Spleen (tissue), 11 donors: ENCODE data around the gene BMPR1A. TPM values are rescaled to one million over a fixed set of nuclear protein-coding genes. Genes with fewer than 3 reads are reported as not detected.

Experiments
- DNase-seq: peaks from one replicate; pipeline ENCODE4 v3.0.0-alpha.2; 2020
- H3K27ac ChIP-seq, 8 donors: fragments of 200-600 bp; sonication (generic) in 7 of 8; 1 replicate in 4 of 8; 2 replicates in 4 of 8; pipeline versions ENCODE4 v1.5.0 to v1.8.0; 2016 to 2021; ENCODE audit warnings: inconsistent platforms in 4 of 8, mild to moderate bottlenecking in 4 of 8, moderate library complexity in 1 of 8
- H3K27me3 ChIP-seq, 7 donors: fragments of 200-600 bp; sonication (generic) in 6 of 7; replicated peaks in 1 of 7; 1 replicate in 4 of 7; 2 replicates in 3 of 7; pipeline versions ENCODE4 v1.5.0 to v1.8.0; 2016 to 2021; ENCODE audit warnings: inconsistent platforms in 3 of 7, mild to moderate bottlenecking in 1 of 7
- H3K36me3 ChIP-seq, 6 donors: fragments of 200-600 bp; sonication (generic) in 5 of 6; 1 replicate in 4 of 6; 2 replicates in 2 of 6; pipeline versions ENCODE4 v1.5.0 to v1.8.0; 2016 to 2021; ENCODE audit warnings: inconsistent platforms in 2 of 6
- H3K4me1 ChIP-seq, 6 donors: fragments of 200-600 bp; sonication (generic) in 5 of 6; 1 replicate in 3 of 6; 2 replicates in 3 of 6; pipeline versions ENCODE4 v1.5.0 to v1.8.0; 2016 to 2021; ENCODE audit warnings: inconsistent platforms in 3 of 6
- H3K4me3 ChIP-seq, 8 donors: fragments of 200-600 bp; sonication (generic) in 7 of 8; 1 replicate in 4 of 8; 2 replicates in 4 of 8; pipeline versions ENCODE4 v1.5.0 to v1.8.0; 2016 to 2021; ENCODE audit warnings: inconsistent platforms in 4 of 8, mild to moderate bottlenecking in 4 of 8, moderate library complexity in 2 of 8
- H3K9me3 ChIP-seq, 8 donors: fragments of 200-600 bp; sonication (generic) in 7 of 8; 1 replicate in 4 of 8; 2 replicates in 4 of 8; pipeline versions ENCODE4 v1.5.0 to v1.8.0; 2016 to 2021; ENCODE audit warnings: inconsistent platforms in 4 of 8
- CTCF ChIP-seq, 11 experiments: fragments of 200-600 bp in 7 of 11; fragments of 450-650 bp in 4 of 11; sonication (generic) in 4 of 11; IDR thresholded peaks in 8 of 11; conservative IDR thresholded peaks in 3 of 11; 1 replicate in 7 of 11; 2 replicates in 4 of 11; pipeline versions ENCODE4 v1.4.0 to v1.8.0; 2016 to 2021; ENCODE audit warnings: antibody characterized with exemption in 11 of 11, inconsistent platforms in 4 of 11, mild to moderate bottlenecking in 1 of 11
- POLR2A ChIP-seq, 3 donors: fragments of 450-650 bp; IDR thresholded peaks; one replicate each; pipeline ENCODE4 v1.5.1; 2017; ENCODE audit warnings: antibody characterized with exemption in 3 of 3, mild to moderate bottlenecking in 1 of 3
- POLR2AphosphoS5 ChIP-seq, 3 donors: sonication (generic); formaldehyde crosslinking; IDR thresholded peaks; one replicate each; pipeline ENCODE4 v1.5.1; 2017; ENCODE audit warnings: antibody characterized with exemption in 3 of 3
- WGBS, 5 donors: extraction: QIAGEN DNeasy Blood & Tissue Kit in 3 of 5; methylation state at CpG; one replicate each; pipeline versions ENCODE4 v1.1.5 to v1.1.7; 2013 to 2018; 5-methylcytosine and 5-hydroxymethylcytosine counted together
- intact Hi-C: fragments of 100-400 bp; cut with DNase I; formaldehyde crosslinking; loops from one replicate; pipeline ENCODE4 v1.15.0; 2023; ENCODE audit warnings: low total_unique reads
- polyA plus RNA-seq, 3 donors: library from polyadenylated mRNA; stranded (reverse); fragments of 200-250 nt; gene quantifications; one replicate each; pipeline ENCODE4 v1.2.1, GENCODE V29; 2013
- total RNA-seq, 7 donors: library from RNA; depleted of rRNA in 3 of 7; stranded (reverse); fragments of >200 nt in 3 of 7; fragmentation: NEBNext Ultra II Directional in 4 of 7; extraction: Animal tissue kit (Norgen Biotek cat#: 25700) in 4 of 7; gene quantifications; one replicate each; pipeline versions ENCODE4 v1.1.0 to v1.2.1, GENCODE V29; 2016 to 2021
- donor health status: healthy with polysubstance abuse.
- donor health status: DM: no; HTN: no; CAD: no; lungs with moderate emphysema.
- donor health status: DM: no; HTN: no; CAD: no.
- donor health status: Bipolar disorder and iron deficiency.
- donor health status: healthy.
- donor health status: DM: no; HTN: no; CAD: no.
- donor health status: DM: yes; HTN: yes; CAD: no.

The BMPR1A gene
- total and polyA plus RNA-seq, 10 donors, result 1.3 to 17.9 (median 10.2) TPM

GRCh38 chr10:86958901-86959736 is 202.7 kb downstream of the BMPR1A start:
- H3K4me1 ChIP-seq, result peaks cover 8 to 62% (median 41%) of the 10 kb centered on the region in 6 donors
- peak overlapping the region in 7 of 8 donors; percentile 51 to 87 (median 81) for H3K27ac ChIP-seq
- intact Hi-C loops, result no loop called here
- TF ChIP-seq POLR2AphosphoS5 (IDR thresholded peaks at IDR 0.05) (peak; percentile 65 to 73 (median 68)), POLR2A (IDR thresholded peaks at IDR 0.05) (no peak)
- H3K4me3 ChIP-seq, result peak overlapping the region in 7 of 8 donors; percentile 28 to 72 (median 51)
- 36 to 55% (median 52%) methylated on average over 8 to 16 of the region's 16 CpGs for WGBS, 5 donors
- peaks cover 0 to 20% (median 0%) of the 10 kb centered on the region in 6 donors for H3K36me3 ChIP-seq
- peaks cover 0 to 22% (median 0%) of the 10 kb centered on the region in 7 donors for H3K27me3 ChIP-seq
- H3K9me3 ChIP-seq, result no peaks in the 10 kb centered on the region
- DNase-seq, result peak; percentile 81

GRCh38 chr10:86959737-86960002 is 203.3 kb downstream of the BMPR1A start:
- Histone ChIP-seq H3K9me3 (no peaks in the 10 kb centered on the region), H3K4me1 (peaks cover 8 to 58% (median 39%) of the 10 kb centered on the region in 6 donors), H3K27me3 (peaks cover 0 to 22% (median 0%) of the 10 kb centered on the region in 7 donors), H3K27ac (peak overlapping the region in 7 of 8 donors; percentile 13 to 87 (median 81)), H3K36me3 (peaks cover 0 to 20% (median 0%) of the 10 kb centered on the region in 6 donors), H3K4me3 (peak overlapping the region in 5 of 8 donors; percentile 36 to 72 (median 58))
- intact Hi-C loops, result no loop called here
- 73 to 85% (median 82%) methylated on average over 1 to 2 of the region's 2 CpGs; no CpG with 5 or more reads in 1 of the 5 donors for WGBS, 5 donors
- TF ChIP-seq POLR2A (IDR thresholded peaks at IDR 0.05) (no peak), CTCF (IDR thresholded peaks at IDR 0.05 in 8 of 11, conservative IDR thresholded peaks at IDR 0.05 in 3 of 11) (no peak), POLR2AphosphoS5 (IDR thresholded peaks at IDR 0.05) (no peak)
- DNase-seq, result no peak

- Histone ChIP-seq H3K4me3 (peak overlapping the region in 5 of 8 donors; percentile 36 to 72 (median 58)), H3K27me3 (peaks cover 0 to 22% (median 0%) of the 10 kb centered on the region in 7 donors)
- peak; percentile 78 for DNase-seq
Observed at GRCh38 chr10:86960003-86960862, 203.8 kb downstream of the BMPR1A start.

More at GRCh38 chr10:86960003-86960862, 203.8 kb downstream of the BMPR1A start:
- Histone ChIP-seq H3K9me3 (no peaks in the 10 kb centered on the region), H3K4me1 (peaks cover 8 to 53% (median 34%) of the 10 kb centered on the region in 6 donors), H3K27ac (peak overlapping the region in 7 of 8 donors; percentile 13 to 87 (median 81)), H3K36me3 (peaks cover 0 to 20% (median 0%) of the 10 kb centered on the region in 6 donors)
- peak; percentile 60 to 96 (median 81) for TF ChIP-seq CTCF (IDR thresholded peaks at IDR 0.05 in 8 of 11, conservative IDR thresholded peaks at IDR 0.05 in 3 of 11)
- peak; percentile 7 to 68 (median 67) for TF ChIP-seq POLR2AphosphoS5 (IDR thresholded peaks at IDR 0.05)
- no peak for TF ChIP-seq POLR2A (IDR thresholded peaks at IDR 0.05)
- intact Hi-C loops, result no loop called here
- WGBS, 5 donors, result 55 to 82% (median 70%) methylated on average over 15 to 37 of the region's 37 CpGs
